Fibroblast of villous mesenchyme (primary cell): ENCODE data around the gene ARHGDIA. TPM values are rescaled to one million over a fixed set of nuclear protein-coding genes. Genes with fewer than 3 reads are reported as not detected.

Source experiments
- DNase-seq: peaks from one replicate; pipeline ENCODE4 v3.0.0-alpha.2; 2010; ENCODE audit warnings: low read depth
- H3K4me3 ChIP-seq: 2 replicates; pipeline ENCODE4 v1.5.1; 2011; ENCODE audit warnings: low read depth, mild to moderate bottlenecking, low read length
- total RNA-seq: library from RNA; depleted of rRNA; stranded (reverse); fragments of >200 nt; gene quantifications from 2 replicates; pipeline ENCODE4 v1.2.3, GENCODE V29; 2012
- TF ChIP-seq, protein P1 (sequence below): IDR thresholded peaks from 2 replicates; pipeline ENCODE4 v1.5.1; 2012; ENCODE audit warnings: low read depth, mild to moderate bottlenecking, low read length; ENCODE audit not compliant: insufficient read depth

ARHGDIA gene
- total RNA-seq, 1 donor: 106 TPM

DNA sequence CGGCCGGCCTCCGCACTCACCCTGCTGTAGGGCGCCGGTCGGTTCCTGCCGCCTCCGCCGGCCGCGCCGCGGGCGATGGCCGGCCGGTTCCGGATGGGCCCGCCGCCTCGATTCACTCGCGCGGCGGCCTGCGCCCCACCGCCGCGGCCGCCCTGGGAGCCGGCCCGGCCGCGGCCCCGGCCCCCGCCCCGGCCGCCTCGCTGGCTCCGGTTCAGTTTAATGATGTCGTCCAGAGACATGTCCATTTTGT lies 20.1 kb upstream of the ARHGDIA start:
- DNase-seq: no peak
- peak overlapping the region; percentile 84 for H3K4me3 ChIP-seq
- TF ChIP-seq, protein P1, sequence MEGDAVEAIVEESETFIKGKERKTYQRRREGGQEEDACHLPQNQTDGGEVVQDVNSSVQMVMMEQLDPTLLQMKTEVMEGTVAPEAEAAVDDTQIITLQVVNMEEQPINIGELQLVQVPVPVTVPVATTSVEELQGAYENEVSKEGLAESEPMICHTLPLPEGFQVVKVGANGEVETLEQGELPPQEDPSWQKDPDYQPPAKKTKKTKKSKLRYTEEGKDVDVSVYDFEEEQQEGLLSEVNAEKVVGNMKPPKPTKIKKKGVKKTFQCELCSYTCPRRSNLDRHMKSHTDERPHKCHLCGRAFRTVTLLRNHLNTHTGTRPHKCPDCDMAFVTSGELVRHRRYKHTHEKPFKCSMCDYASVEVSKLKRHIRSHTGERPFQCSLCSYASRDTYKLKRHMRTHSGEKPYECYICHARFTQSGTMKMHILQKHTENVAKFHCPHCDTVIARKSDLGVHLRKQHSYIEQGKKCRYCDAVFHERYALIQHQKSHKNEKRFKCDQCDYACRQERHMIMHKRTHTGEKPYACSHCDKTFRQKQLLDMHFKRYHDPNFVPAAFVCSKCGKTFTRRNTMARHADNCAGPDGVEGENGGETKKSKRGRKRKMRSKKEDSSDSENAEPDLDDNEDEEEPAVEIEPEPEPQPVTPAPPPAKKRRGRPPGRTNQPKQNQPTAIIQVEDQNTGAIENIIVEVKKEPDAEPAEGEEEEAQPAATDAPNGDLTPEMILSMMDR: no peak

DNA sequence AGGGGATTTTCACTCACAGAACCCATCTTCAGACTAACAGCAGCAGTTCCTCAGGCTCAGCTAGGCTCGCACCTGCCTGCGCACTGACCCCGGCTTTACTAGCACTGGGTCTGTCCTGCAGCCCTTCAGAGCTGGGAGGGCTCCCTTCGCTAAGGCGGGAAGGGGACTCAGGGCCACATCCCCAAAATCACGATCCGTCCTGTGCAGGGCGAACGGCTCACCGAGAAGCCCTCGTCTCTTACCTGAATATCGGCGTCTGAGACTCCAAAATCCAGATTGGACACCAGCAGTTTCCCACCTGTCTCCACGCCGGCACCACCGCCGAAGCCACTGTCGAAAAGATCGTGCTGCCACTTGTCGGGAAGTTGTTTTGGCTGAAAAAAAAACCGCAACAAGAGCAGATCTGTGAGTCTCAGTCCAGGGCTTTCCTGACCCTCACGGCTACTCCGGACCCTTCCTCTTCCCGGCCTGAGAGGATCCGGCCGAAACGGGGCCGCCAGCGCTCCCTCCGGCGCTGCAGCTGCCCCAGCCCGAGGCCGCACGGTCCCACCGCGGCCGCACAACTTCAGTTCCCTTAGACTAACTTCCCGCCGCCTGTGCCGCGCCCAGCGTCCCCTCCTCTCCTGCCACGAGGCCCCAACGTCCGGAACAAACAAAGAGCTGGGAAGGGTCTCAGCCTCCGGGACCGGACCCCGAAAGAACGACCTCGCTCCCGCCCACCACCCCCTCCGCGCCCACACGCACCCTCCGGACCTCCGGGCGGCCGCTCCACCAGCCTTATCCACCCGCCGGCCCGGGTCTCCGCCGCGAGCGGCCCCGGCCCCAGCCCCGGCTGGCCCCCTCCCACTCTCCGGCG lies 19.5 kb upstream of the ARHGDIA start:
- peak overlapping the region; percentile 84 for H3K4me3 ChIP-seq
- TF ChIP-seq, protein P1: peak; percentile 12
- peak; percentile 19 for DNase-seq

DNA sequence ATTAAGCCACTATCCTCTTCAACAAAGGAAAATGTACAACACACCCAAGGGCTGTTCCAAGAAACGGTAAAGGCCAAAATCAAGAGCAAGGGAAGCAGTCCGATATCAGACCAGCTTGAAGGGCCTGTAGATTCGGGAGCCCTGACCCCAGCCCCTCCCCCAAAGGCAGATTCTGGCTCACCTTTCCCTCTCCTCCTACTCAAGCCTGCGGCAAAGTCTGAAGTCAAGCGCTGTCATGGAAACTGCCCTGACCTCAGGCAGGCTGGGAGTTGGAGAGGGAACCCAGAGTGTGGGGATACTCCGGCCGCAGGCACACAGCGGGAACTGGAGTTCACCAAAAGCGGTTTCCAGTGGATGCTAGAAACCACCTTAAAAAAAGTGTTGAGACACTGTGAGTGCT lies 18.5 kb upstream of the ARHGDIA start:
- TF ChIP-seq, protein P1: no peak
- DNase-seq: no peak
- H3K4me3 ChIP-seq: peak overlapping the region; percentile 9

DNA sequence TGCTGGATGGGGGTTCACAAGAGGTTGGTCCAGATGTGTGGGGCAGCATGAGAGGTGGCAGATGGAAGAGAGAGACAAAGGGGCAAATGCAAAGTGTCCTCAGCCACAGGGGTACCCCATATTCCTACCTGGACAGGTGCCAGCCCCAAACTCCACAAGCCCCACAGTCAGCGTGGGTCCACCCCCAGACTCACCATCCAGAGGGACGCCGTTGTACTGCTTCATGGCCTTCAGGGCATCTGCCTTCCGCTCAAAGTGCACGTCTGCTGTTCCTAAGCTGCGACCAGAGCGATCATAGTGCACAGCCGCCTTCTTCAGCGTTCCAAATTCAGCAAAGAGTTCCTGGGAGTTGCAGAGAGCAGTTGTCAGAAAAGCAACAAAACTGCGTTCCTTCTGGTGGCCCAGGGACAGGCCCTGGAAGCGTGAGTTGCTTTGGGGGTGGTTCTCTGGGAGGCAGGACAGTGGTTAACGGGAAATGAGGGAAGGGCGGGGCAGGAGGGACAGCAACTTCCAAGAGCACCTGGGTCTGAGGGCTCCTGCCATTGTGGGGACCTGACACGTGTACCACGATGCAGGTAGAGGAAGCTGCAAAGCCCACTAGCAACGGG lies 18.0 kb upstream of the ARHGDIA start:
- H3K4me3 ChIP-seq: no peak overlapping the region

DNA sequence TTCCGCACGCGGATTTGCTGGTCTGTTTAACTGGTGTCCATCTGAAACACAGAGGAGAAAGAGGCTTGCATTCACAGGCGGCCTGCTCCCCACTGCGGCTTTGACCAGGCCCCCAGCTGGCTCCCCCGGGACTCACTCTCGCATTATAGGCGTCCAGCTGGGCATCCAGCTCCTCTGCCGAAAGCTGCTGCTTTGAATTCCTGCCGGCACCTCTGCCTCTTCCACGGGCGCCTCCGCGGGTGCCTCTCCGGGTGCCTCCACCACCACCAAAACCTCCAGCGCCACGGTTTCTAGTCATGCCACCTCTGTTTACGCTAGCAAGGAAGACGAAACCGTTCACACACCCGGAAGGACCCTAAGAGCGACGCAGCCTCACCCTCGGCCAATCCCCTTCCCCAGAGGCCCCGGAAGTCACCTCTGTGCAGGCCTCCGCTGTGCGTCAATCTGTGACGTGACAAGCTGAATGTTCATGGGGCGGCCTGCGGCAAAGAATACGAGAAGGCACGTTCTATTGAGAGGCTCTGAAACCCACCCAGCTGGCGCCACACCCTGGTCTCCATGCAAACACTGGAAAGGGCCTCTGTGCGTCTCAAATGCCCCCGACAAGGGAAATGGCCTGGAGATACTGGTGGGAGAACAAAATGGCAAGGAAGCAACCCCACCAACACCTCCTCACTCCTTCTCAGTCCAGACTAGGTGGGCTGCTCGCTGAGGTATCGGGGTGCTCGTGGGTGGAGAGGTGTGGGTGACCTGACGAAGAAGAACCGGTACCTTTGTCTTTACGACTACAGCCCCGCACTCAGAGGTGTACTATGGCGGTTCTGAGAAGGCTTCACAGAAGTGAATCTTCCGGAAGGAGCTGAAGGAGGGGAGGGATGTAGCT lies 17.2 kb upstream of the ARHGDIA start:
- no peak overlapping the region for H3K4me3 ChIP-seq
- TF ChIP-seq, protein P1: no peak
- no peak for DNase-seq

More for the DNA sequence above, 18.0 kb upstream of the ARHGDIA start:
- TF ChIP-seq, protein P1: no peak
- no peak for DNase-seq

DNA sequence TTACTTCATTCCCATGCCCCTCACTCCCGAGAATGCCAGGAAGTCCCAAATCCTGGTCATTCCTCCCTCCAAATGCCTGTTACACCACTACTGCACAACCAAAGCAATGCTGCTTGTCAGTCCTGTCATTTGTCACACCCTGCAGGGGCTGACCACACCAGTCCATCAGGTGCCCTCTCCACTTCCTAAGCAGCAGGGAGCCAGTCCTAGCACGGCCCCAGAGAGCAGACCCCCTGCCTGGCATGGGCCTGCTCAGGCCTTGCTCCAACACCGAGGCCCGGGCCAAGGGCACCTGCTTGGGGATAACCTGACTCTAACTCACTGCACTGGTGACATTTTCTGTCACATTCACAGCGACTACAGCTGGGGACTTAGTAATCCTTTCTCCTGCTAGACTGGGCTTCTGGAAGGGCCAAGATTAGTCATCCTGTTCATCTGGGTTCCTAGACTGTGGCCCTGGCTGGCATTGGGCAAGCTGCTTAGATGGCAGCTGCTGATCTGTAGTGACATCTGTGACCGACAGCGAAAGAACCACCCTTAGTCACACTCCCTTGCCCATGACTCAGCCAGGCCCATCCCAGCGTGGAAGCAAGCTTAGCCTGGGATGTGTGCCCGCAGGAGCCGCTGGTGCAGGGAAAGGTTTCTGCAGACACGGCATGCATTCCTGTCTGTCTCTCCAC lies 14.9 kb upstream of the ARHGDIA start:
- DNase-seq: no peak
- no peak overlapping the region for H3K4me3 ChIP-seq
- TF ChIP-seq, protein P1: no peak
